ENCODE data around the gene GALNTL6. TPM values are rescaled to one million over a fixed set of nuclear protein-coding genes. Genes with fewer than 3 reads are reported as not detected.

GALNTL6 gene
- total and polyA plus RNA-seq, 2 experiments from 2014 or later = 0.38 to 0.40 TPM

DNA sequence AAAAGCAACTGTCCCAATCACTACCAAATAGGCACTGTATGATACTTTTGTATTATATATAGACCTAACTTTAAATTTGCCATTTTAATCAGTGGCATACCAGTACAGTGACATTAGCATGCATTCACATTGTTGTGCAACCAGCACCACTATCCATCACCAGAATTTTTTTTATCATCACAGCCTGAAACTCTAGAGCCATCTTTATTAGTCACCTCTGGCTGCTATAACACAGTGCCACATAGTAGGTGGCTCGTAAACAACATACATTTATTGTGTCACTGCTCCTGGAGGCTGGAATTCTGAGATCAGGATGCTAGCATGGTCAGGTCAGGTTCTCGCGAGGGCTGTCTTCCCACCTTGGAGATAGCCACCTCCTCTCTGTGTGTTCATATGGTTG, 1167.0 kb downstream of the GALNTL6 start:
- no peak for ATAC-seq
- Mint-ChIP-seq H3K4me3 (no peak overlapping the region), H3K9me3 (peaks cover 11% of the 10 kb centered on the region; the same call in 2 of the 3 replicates), H3K36me3 (ENCODE audit: low read depth) (peaks cover 9% of the 10 kb centered on the region), H3K27me3 (ENCODE audit: insufficient read depth, low read depth, poor library complexity) (peaks cover 2% of the 10 kb centered on the region), H3K27ac (no peak overlapping the region), H3K4me1 (peaks cover 16% of the 10 kb centered on the region)
- no peaks in the 10 kb centered on the region for H4K20me1 ChIP-seq (replicated peaks; ENCODE audit: insufficient read depth)
- no peaks in the 10 kb centered on the region for H3K36me3 ChIP-seq (ENCODE audit: insufficient read depth)
- H3K9me2 ChIP-seq (ENCODE audit: insufficient read depth) = 0 out of 2 replicates have a peak, but pooled peaks cover 3% of the 10 kb centered on the region
- no peak overlapping the region for H3K4me2 ChIP-seq
- peaks cover 14% of the 10 kb centered on the region; the same call in 1 of the 2 replicates for H3K4me1 ChIP-seq (ENCODE audit: insufficient read depth)
- no peaks in the 10 kb centered on the region for H3K27me3 ChIP-seq (ENCODE audit: insufficient read depth)
- H3K79me2 ChIP-seq (replicated peaks; ENCODE audit: insufficient read depth) = no peaks in the 10 kb centered on the region
- TF ChIP-seq, protein P1, sequence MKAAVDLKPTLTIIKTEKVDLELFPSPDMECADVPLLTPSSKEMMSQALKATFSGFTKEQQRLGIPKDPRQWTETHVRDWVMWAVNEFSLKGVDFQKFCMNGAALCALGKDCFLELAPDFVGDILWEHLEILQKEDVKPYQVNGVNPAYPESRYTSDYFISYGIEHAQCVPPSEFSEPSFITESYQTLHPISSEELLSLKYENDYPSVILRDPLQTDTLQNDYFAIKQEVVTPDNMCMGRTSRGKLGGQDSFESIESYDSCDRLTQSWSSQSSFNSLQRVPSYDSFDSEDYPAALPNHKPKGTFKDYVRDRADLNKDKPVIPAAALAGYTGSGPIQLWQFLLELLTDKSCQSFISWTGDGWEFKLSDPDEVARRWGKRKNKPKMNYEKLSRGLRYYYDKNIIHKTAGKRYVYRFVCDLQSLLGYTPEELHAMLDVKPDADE (IDR thresholded peaks at IDR 0.05) = no peak
- TF ChIP-seq ZNF114 (CRISPR knock-in tag; IDR thresholded peaks at IDR 0.05) (no peak), STAT1 (IDR thresholded peaks at IDR 0.05; ENCODE audit: unreplicated experiment) (no peak), NANOG (IDR thresholded peaks at IDR 0.05; ENCODE audit: borderline replicate concordance) (no peak), CREB1 (CRISPR knock-in tag; IDR thresholded peaks at IDR 0.05; ENCODE audit: low read depth) (no peak), JUNB (IDR thresholded peaks at IDR 0.05; ENCODE audit: unreplicated experiment) (no peak), POLR2AphosphoS5 (IDR thresholded peaks at IDR 0.05; ENCODE audit: low read depth) (no peak), ZNF331 (CRISPR knock-in tag; IDR thresholded peaks at IDR 0.05; ENCODE audit: low read depth) (no peak), EZH2phosphoT487 (IDR thresholded peaks at IDR 0.05; ENCODE audit: unreplicated experiment) (no peak), EZH2 (IDR thresholded peaks at IDR 0.05; ENCODE audit: low read depth, unreplicated experiment) (no peak)
- TF ChIP-seq, protein P2, sequence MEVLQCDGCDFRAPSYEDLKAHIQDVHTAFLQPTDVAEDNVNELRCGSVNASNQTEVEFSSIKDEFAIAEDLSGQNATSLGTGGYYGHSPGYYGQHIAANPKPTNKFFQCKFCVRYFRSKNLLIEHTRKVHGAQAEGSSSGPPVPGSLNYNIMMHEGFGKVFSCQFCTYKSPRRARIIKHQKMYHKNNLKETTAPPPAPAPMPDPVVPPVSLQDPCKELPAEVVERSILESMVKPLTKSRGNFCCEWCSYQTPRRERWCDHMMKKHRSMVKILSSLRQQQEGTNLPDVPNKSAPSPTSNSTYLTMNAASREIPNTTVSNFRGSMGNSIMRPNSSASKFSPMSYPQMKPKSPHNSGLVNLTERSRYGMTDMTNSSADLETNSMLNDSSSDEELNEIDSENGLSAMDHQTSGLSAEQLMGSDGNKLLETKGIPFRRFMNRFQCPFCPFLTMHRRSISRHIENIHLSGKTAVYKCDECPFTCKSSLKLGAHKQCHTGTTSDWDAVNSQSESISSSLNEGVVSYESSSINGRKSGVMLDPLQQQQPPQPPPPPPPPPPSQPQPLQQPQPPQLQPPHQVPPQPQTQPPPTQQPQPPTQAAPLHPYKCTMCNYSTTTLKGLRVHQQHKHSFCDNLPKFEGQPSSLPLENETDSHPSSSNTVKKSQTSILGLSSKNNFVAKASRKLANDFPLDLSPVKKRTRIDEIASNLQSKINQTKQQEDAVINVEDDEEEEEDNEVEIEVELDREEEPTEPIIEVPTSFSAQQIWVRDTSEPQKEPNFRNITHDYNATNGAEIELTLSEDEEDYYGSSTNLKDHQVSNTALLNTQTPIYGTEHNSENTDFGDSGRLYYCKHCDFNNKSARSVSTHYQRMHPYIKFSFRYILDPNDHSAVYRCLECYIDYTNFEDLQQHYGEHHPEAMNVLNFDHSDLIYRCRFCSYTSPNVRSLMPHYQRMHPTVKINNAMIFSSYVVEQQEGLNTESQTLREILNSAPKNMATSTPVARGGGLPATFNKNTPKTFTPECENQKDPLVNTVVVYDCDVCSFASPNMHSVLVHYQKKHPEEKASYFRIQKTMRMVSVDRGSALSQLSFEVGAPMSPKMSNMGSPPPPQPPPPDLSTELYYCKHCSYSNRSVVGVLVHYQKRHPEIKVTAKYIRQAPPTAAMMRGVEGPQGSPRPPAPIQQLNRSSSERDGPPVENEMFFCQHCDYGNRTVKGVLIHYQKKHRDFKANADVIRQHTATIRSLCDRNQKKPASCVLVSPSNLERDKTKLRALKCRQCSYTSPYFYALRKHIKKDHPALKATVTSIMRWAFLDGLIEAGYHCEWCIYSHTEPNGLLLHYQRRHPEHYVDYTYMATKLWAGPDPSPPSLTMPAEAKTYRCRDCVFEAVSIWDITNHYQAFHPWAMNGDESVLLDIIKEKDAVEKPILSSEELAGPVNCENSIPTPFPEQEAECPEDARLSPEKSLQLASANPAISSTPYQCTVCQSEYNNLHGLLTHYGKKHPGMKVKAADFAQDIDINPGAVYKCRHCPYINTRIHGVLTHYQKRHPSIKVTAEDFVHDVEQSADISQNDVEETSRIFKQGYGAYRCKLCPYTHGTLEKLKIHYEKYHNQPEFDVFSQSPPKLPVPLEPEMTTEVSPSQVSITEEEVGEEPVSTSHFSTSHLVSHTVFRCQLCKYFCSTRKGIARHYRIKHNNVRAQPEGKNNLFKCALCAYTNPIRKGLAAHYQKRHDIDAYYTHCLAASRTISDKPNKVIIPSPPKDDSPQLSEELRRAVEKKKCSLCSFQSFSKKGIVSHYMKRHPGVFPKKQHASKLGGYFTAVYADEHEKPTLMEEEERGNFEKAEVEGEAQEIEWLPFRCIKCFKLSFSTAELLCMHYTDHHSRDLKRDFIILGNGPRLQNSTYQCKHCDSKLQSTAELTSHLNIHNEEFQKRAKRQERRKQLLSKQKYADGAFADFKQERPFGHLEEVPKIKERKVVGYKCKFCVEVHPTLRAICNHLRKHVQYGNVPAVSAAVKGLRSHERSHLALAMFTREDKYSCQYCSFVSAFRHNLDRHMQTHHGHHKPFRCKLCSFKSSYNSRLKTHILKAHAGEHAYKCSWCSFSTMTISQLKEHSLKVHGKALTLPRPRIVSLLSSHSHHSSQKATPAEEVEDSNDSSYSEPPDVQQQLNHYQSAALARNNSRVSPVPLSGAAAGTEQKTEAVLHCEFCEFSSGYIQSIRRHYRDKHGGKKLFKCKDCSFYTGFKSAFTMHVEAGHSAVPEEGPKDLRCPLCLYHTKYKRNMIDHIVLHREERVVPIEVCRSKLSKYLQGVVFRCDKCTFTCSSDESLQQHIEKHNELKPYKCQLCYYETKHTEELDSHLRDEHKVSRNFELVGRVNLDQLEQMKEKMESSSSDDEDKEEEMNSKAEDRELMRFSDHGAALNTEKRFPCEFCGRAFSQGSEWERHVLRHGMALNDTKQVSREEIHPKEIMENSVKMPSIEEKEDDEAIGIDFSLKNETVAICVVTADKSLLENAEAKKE (CRISPR knock-in tag; IDR thresholded peaks at IDR 0.05) = no peak
- TF ChIP-seq, protein P3, sequence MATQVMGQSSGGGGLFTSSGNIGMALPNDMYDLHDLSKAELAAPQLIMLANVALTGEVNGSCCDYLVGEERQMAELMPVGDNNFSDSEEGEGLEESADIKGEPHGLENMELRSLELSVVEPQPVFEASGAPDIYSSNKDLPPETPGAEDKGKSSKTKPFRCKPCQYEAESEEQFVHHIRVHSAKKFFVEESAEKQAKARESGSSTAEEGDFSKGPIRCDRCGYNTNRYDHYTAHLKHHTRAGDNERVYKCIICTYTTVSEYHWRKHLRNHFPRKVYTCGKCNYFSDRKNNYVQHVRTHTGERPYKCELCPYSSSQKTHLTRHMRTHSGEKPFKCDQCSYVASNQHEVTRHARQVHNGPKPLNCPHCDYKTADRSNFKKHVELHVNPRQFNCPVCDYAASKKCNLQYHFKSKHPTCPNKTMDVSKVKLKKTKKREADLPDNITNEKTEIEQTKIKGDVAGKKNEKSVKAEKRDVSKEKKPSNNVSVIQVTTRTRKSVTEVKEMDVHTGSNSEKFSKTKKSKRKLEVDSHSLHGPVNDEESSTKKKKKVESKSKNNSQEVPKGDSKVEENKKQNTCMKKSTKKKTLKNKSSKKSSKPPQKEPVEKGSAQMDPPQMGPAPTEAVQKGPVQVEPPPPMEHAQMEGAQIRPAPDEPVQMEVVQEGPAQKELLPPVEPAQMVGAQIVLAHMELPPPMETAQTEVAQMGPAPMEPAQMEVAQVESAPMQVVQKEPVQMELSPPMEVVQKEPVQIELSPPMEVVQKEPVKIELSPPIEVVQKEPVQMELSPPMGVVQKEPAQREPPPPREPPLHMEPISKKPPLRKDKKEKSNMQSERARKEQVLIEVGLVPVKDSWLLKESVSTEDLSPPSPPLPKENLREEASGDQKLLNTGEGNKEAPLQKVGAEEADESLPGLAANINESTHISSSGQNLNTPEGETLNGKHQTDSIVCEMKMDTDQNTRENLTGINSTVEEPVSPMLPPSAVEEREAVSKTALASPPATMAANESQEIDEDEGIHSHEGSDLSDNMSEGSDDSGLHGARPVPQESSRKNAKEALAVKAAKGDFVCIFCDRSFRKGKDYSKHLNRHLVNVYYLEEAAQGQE (IDR thresholded peaks at IDR 0.05; ENCODE audit: unreplicated experiment) = no peak
- TF ChIP-seq, protein P4, sequence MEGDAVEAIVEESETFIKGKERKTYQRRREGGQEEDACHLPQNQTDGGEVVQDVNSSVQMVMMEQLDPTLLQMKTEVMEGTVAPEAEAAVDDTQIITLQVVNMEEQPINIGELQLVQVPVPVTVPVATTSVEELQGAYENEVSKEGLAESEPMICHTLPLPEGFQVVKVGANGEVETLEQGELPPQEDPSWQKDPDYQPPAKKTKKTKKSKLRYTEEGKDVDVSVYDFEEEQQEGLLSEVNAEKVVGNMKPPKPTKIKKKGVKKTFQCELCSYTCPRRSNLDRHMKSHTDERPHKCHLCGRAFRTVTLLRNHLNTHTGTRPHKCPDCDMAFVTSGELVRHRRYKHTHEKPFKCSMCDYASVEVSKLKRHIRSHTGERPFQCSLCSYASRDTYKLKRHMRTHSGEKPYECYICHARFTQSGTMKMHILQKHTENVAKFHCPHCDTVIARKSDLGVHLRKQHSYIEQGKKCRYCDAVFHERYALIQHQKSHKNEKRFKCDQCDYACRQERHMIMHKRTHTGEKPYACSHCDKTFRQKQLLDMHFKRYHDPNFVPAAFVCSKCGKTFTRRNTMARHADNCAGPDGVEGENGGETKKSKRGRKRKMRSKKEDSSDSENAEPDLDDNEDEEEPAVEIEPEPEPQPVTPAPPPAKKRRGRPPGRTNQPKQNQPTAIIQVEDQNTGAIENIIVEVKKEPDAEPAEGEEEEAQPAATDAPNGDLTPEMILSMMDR (conservative IDR thresholded peaks at IDR 0.05; ENCODE audit: low read depth in 2 of 2) = no peak
- no peak overlapping the region for H3K27ac ChIP-seq (ENCODE audit: low read depth)
- DNase-seq (ENCODE audit: low spot score) = no peak
- H3K4me3 ChIP-seq = no peak overlapping the region
- H3F3A ChIP-seq (replicated peaks; ENCODE audit: low read depth) = no peaks in the 10 kb centered on the region
- H2AFZ ChIP-seq = no peak overlapping the region
